Measurements from ENCODE around the gene GRB10.

DNA sequence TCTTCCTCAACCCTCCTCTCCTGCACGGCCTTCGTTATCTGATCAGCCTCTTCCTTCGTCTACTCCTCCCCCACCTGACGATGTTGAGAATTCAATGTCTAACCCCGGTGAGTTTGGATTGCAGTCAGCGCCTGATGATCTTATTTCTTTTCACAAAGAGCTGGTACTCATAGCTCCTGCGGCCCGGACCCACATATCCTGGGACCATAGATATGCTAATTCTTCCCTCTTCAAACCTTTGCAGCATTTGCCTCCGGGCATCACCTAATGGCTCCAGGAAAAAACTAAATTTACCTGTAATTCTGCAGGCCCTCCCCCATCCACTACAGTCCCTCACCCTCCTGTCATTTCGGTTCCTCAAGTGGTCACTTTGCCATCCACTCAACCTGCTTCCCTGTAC, 205.1 kb downstream of the GRB10 start:
- TF ChIP-seq, protein P1, sequence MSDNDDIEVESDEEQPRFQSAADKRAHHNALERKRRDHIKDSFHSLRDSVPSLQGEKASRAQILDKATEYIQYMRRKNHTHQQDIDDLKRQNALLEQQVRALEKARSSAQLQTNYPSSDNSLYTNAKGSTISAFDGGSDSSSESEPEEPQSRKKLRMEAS (IDR thresholded peaks at IDR 0.05), result no peak
- TF ChIP-seq GABPA (IDR thresholded peaks at IDR 0.05; ENCODE audit: borderline replicate concordance, insufficient read depth, low read length) (no peak), RFX5 (IDR thresholded peaks at IDR 0.05; ENCODE audit: borderline replicate concordance, low read depth, low read length) (no peak), SIN3A (conservative IDR thresholded peaks at IDR 0.05 in 1 of 2, IDR thresholded peaks at IDR 0.05 in 1 of 2; ENCODE audit: low read depth in 1 of 2, low read length in 2 of 2) (no peak), POLR2A (IDR thresholded peaks at IDR 0.05; ENCODE audit: control extremely low read depth in 1 of 2, low read depth in 2 of 2, low read length in 2 of 2) (no peak), RXRA (IDR thresholded peaks at IDR 0.05; ENCODE audit: insufficient read depth, low read depth, low read length) (no peak)
- TF ChIP-seq, protein P2, sequence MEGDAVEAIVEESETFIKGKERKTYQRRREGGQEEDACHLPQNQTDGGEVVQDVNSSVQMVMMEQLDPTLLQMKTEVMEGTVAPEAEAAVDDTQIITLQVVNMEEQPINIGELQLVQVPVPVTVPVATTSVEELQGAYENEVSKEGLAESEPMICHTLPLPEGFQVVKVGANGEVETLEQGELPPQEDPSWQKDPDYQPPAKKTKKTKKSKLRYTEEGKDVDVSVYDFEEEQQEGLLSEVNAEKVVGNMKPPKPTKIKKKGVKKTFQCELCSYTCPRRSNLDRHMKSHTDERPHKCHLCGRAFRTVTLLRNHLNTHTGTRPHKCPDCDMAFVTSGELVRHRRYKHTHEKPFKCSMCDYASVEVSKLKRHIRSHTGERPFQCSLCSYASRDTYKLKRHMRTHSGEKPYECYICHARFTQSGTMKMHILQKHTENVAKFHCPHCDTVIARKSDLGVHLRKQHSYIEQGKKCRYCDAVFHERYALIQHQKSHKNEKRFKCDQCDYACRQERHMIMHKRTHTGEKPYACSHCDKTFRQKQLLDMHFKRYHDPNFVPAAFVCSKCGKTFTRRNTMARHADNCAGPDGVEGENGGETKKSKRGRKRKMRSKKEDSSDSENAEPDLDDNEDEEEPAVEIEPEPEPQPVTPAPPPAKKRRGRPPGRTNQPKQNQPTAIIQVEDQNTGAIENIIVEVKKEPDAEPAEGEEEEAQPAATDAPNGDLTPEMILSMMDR (IDR thresholded peaks at IDR 0.05; ENCODE audit: control extremely low read depth in 1 of 3, insufficient read depth in 1 of 3, low read depth in 1 of 3, low read length in 3 of 3), result no peak

Measured in H1 (cell line).